Right lobe of liver (tissue), 6 donors: ENCODE results near the gene PRAME. TPM values are rescaled to one million over a fixed set of nuclear protein-coding genes. Genes with fewer than 3 reads are reported as not detected.
"Not testable (repeated sequence)": the region's sequence is repeated elsewhere in the genome, so short reads cannot be mapped to it uniquely, and the experiment has no call there.

Experiments used
- ATAC-seq, 4 donors: fragments of 200-7000 bp; cut with Tn5 transposase; one replicate each; pipeline ENCODE4 v1.9.1; 2020; ENCODE audit warnings: mild to moderate bottlenecking in 4 of 4, moderate library complexity in 4 of 4
- DNase-seq, 3 donors: peaks; one replicate each; pipeline ENCODE4 v3.0.0-alpha.2; 2020
- H3K27ac ChIP-seq, 3 donors: fragments of 200-600 bp; one replicate each; pipeline ENCODE4 v1.8.0; 2022
- H3K27me3 ChIP-seq, 2 donors: fragments of 200-600 bp; one replicate each; pipeline ENCODE4 v1.8.0; 2022
- H3K36me3 ChIP-seq, 4 donors: fragments of 200-600 bp; sonication (generic) in 1 of 4; one replicate each; pipeline versions ENCODE4 v1.5.1 to v1.8.0; 2017 to 2022; ENCODE audit warnings: control low read depth in 1 of 4
- H3K4me1 ChIP-seq, 4 donors: fragments of 200-600 bp; sonication (generic) in 1 of 4; one replicate each; pipeline versions ENCODE4 v1.5.1 to v1.8.0; 2017 to 2022; ENCODE audit warnings: control low read depth in 1 of 4
- H3K4me3 ChIP-seq, 3 donors: fragments of 200-600 bp; one replicate each; pipeline ENCODE4 v1.8.0; 2022
- H3K9me3 ChIP-seq, 4 donors: fragments of 200-600 bp; sonication (generic) in 1 of 4; one replicate each; pipeline versions ENCODE4 v1.5.1 to v1.8.0; 2017 to 2022; ENCODE audit warnings: control low read depth in 1 of 4
- CTCF ChIP-seq, 4 donors: fragments of 200-600 bp in 3 of 4; fragments of 450-650 bp in 1 of 4; IDR thresholded peaks; one replicate each; pipeline versions ENCODE4 v1.5.1 to v1.8.0; 2016 to 2022; ENCODE audit warnings: antibody characterized with exemption in 4 of 4, mild to moderate bottlenecking in 2 of 4
- POLR2A ChIP-seq: fragments of 450-650 bp; IDR thresholded peaks from one replicate; pipeline ENCODE4 v1.6.1; 2017; ENCODE audit warnings: antibody characterized with exemption, mild to moderate bottlenecking
- WGBS: methylation state at CpG from one replicate; pipeline ENCODE4 v1.1.6; 2018; ENCODE audit warnings: low coverage, low lambda C conversion rate; ENCODE audit not compliant: insufficient coverage; ENCODE audit errors: missing lambda C conversion rate; 5-methylcytosine and 5-hydroxymethylcytosine counted together
- intact Hi-C, 2 donors: fragments of 100-400 bp; cut with DNase I; formaldehyde crosslinking; loops; one replicate each; pipeline versions ENCODE4 v1.11.2 to v1.14.1; 2022
- total RNA-seq, 6 experiments: library from RNA; depleted of rRNA in 2 of 6; stranded (reverse); fragments of >200 nt in 2 of 6; fragmentation: NEBNext Ultra II Directional in 3 of 6; extraction: Animal tissue kit (Norgen Biotek cat#: 25700) in 3 of 6; gene quantifications; one replicate each; pipeline versions ENCODE4 v1.1.0 to v1.2.4, GENCODE V29; 2016 to 2023
- donor health status: DM: no; HTN: yes; CAD: no.
- donor health status: DM: no; HTN: no; CAD: no.
- donor health status: DM: no; HTN: no; CAD: no.
- donor health status: DM: no; HTN: yes; CAD: no.
- donor health status: DM: no; HTN: yes; CAD: no.

The PRAME gene
- total RNA-seq, 6 experiments from 2014 or later, result not detected

- H3K9me3 ChIP-seq, result no peaks in the 10 kb centered on the region
- H3K27ac ChIP-seq, result no peak overlapping the region
- no peak for TF ChIP-seq CTCF (IDR thresholded peaks at IDR 0.05)
- TF ChIP-seq POLR2A, result no peak
- H3K27me3 ChIP-seq, result no peaks in the 10 kb centered on the region
- H3K36me3 ChIP-seq, result no peaks in the 10 kb centered on the region
- DNase-seq (no peak), ATAC-seq (no peak)
- H3K4me3 ChIP-seq, result no peak overlapping the region
- intact Hi-C loops, result no loop called here
- 45% methylated on average over 9 of the region's 12 CpGs for WGBS
- no peaks in the 10 kb centered on the region for H3K4me1 ChIP-seq
Observed at GRCh38 chr22:22588485-22589164, 29.6 kb upstream of the PRAME start.

- H3K27me3 ChIP-seq, result no peaks in the 10 kb centered on the region
- intact Hi-C loops, result no loop called here
- H3K27ac ChIP-seq, result no peak overlapping the region
- ATAC-seq (peak in 1 of 4 donors; percentile 33), DNase-seq (no peak)
- H3K4me1 ChIP-seq, result no peaks in the 10 kb centered on the region
- TF ChIP-seq POLR2A (no peak), CTCF (IDR thresholded peaks at IDR 0.05) (no peak)
- no peaks in the 10 kb centered on the region for H3K36me3 ChIP-seq
- no peak overlapping the region for H3K4me3 ChIP-seq
- WGBS, result 17% methylated on average over 1 of the region's 3 CpGs
- H3K9me3 ChIP-seq, result no peaks in the 10 kb centered on the region
Observed at GRCh38 chr22:22587577-22588188, 28.6 kb upstream of the PRAME start.

- Histone ChIP-seq H3K27ac (no peak overlapping the region), H3K9me3 (no peaks in the 10 kb centered on the region), H3K36me3 (no peaks in the 10 kb centered on the region), H3K4me3 (no peak overlapping the region), H3K27me3 (no peaks in the 10 kb centered on the region), H3K4me1 (no peaks in the 10 kb centered on the region)
- TF ChIP-seq CTCF (IDR thresholded peaks at IDR 0.05) (no peak), POLR2A (no peak)
- no peak for ATAC-seq
- no peak for DNase-seq
- intact Hi-C loops, result no loop called here
- 71% methylated on average over 3 of the region's 3 CpGs for WGBS
Observed at GRCh38 chr22:22584722-22585121, 25.7 kb upstream of the PRAME start.

GRCh38 chr22:22583030-22583429, 24.0 kb upstream of the PRAME start:
- intact Hi-C loops, result no loop called here
- 77% methylated on average over 1 of the region's 1 CpG for WGBS

GRCh38 chr22:22581524-22581923, 22.5 kb upstream of the PRAME start:
- H3K27me3 ChIP-seq, H3K9me3 ChIP-seq, H3K27ac ChIP-seq, H3K4me1 ChIP-seq, DNase-seq, H3K36me3 ChIP-seq, H3K4me3 ChIP-seq, ATAC-seq, intact Hi-C loops: not testable (repeated sequence)
- WGBS, result 76% methylated on average over 13 of the region's 13 CpGs

More at GRCh38 chr22:22583030-22583429, 24.0 kb upstream of the PRAME start:
- Histone ChIP-seq H3K4me3 (no peak overlapping the region), H3K4me1 (no peaks in the 10 kb centered on the region), H3K27me3 (no peaks in the 10 kb centered on the region), H3K36me3 (no peaks in the 10 kb centered on the region), H3K27ac (no peak overlapping the region), H3K9me3 (no peaks in the 10 kb centered on the region)
- no peak for DNase-seq
- TF ChIP-seq CTCF (IDR thresholded peaks at IDR 0.05), result no peak
- TF ChIP-seq POLR2A, result no peak
- no peak for ATAC-seq
